Body of pancreas (tissue), 4 donors: ENCODE data around the gene SLC9A9. TPM values are rescaled to one million over a fixed set of nuclear protein-coding genes. Genes with fewer than 3 reads are reported as not detected.

ENCODE experiments used
- ATAC-seq: fragments of 150-250 bp; one replicate; pipeline ENCODE4 v1.9.1; 2016
- DNase-seq, 4 donors: peaks; one replicate each; pipeline ENCODE4 v3.0.0-alpha.2; 2019
- H3K27ac ChIP-seq, 4 donors: fragments of 200-600 bp; sonication (generic); 1 replicate in 3 of 4; 2 replicates in 1 of 4; pipeline versions ENCODE4 v1.5.1 to v1.6.1; 2016 to 2019; ENCODE audit warnings: mild to moderate bottlenecking in 1 of 4, mixed read lengths in 1 of 4, moderate library complexity in 1 of 4
- H3K27me3 ChIP-seq, 2 donors: fragments of 200-600 bp; sonication (generic); one replicate each; pipeline ENCODE4 v1.6.0; 2016; ENCODE audit warnings: mild to moderate bottlenecking in 1 of 2
- H3K36me3 ChIP-seq, 2 donors: fragments of 200-600 bp; sonication (generic); replicated peaks in 1 of 2; 2 replicates each; pipeline ENCODE4 v1.5.1; 2016; ENCODE audit warnings: low read depth in 2 of 2; ENCODE audit not compliant: insufficient read depth in 1 of 2
- H3K4me1 ChIP-seq: fragments of 200-600 bp; sonication (generic); one replicate; pipeline ENCODE4 v1.6.0; 2016
- H3K4me3 ChIP-seq, 2 donors: fragments of 200-600 bp; sonication (generic); 1 replicate in 1 of 2; 2 replicates in 1 of 2; pipeline ENCODE4 v1.5.1; 2016 to 2019
- H3K9me3 ChIP-seq, 3 donors: fragments of 200-600 bp; sonication (generic); 1 replicate in 2 of 3; 2 replicates in 1 of 3; pipeline ENCODE4 v1.5.1; 2016
- POLR2A ChIP-seq, 3 donors: fragments of 450-650 bp; IDR thresholded peaks; one replicate each; pipeline ENCODE4 v1.6.1; 2016; ENCODE audit warnings: antibody characterized with exemption in 3 of 3, mild to moderate bottlenecking in 2 of 3
- WGBS, 2 donors: methylation state at CpG; one replicate each; pipeline ENCODE4 v1.1.5; 2017; 5-methylcytosine and 5-hydroxymethylcytosine counted together
- intact Hi-C: fragments of 100-400 bp; cut with DNase I; formaldehyde crosslinking; loops from one replicate; pipeline ENCODE4 v1.15.1; 2023
- total RNA-seq, 2 donors: library from RNA; depleted of rRNA; stranded (reverse); fragments of >200 nt; gene quantifications; one replicate each; pipeline ENCODE4 v1.1.0, GENCODE V29; 2016
- TF ChIP-seq, protein P1 (sequence below), 7 experiments: fragments of 450-650 bp in 4 of 7; fragments of 200-600 bp in 3 of 7; sonication (generic) in 3 of 7; IDR thresholded peaks; one replicate each; pipeline ENCODE4 v1.5.1; 2016 to 2019; ENCODE audit warnings: antibody characterized with exemption in 7 of 7

Gene SLC9A9
- total RNA-seq, 2 donors from 2014 or later = 1.6 to 2.3 TPM

DNA sequence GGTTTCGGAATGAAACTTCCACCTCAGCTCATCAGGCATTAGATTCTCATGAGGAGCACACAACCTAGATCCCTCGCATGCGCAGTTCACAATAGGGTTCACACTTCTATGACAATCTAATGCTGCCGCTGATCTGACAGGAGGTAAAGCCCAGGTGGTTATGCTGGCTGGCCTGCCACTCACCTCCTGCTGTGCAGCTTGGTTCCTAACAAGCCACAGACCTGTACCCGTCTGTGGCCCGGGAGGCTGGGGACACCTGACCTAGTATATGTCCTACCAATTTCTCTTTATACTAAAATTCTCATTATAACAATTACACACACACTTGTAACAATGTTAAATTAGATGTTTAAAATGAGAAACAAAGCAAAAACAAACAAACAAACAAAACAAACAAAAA, 172.2 kb downstream of the SLC9A9 start:
- Histone ChIP-seq H3K4me3 (no peak overlapping the region), H3K27me3 (no peaks in the 10 kb centered on the region), H3K4me1 (no peaks in the 10 kb centered on the region), H3K9me3 (no peaks in the 10 kb centered on the region), H3K36me3 (no peaks in the 10 kb centered on the region), H3K27ac (no peak overlapping the region)
- TF ChIP-seq POLR2A (IDR thresholded peaks at IDR 0.05) = no peak
- TF ChIP-seq, protein P1, sequence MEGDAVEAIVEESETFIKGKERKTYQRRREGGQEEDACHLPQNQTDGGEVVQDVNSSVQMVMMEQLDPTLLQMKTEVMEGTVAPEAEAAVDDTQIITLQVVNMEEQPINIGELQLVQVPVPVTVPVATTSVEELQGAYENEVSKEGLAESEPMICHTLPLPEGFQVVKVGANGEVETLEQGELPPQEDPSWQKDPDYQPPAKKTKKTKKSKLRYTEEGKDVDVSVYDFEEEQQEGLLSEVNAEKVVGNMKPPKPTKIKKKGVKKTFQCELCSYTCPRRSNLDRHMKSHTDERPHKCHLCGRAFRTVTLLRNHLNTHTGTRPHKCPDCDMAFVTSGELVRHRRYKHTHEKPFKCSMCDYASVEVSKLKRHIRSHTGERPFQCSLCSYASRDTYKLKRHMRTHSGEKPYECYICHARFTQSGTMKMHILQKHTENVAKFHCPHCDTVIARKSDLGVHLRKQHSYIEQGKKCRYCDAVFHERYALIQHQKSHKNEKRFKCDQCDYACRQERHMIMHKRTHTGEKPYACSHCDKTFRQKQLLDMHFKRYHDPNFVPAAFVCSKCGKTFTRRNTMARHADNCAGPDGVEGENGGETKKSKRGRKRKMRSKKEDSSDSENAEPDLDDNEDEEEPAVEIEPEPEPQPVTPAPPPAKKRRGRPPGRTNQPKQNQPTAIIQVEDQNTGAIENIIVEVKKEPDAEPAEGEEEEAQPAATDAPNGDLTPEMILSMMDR (IDR thresholded peaks at IDR 0.05) = no peak
- intact Hi-C loops = no loop called here
- ATAC-seq (no peak), DNase-seq (no peak)
- 76 to 84% methylated on average over 6 of the region's 6 CpGs for WGBS, 2 donors

DNA sequence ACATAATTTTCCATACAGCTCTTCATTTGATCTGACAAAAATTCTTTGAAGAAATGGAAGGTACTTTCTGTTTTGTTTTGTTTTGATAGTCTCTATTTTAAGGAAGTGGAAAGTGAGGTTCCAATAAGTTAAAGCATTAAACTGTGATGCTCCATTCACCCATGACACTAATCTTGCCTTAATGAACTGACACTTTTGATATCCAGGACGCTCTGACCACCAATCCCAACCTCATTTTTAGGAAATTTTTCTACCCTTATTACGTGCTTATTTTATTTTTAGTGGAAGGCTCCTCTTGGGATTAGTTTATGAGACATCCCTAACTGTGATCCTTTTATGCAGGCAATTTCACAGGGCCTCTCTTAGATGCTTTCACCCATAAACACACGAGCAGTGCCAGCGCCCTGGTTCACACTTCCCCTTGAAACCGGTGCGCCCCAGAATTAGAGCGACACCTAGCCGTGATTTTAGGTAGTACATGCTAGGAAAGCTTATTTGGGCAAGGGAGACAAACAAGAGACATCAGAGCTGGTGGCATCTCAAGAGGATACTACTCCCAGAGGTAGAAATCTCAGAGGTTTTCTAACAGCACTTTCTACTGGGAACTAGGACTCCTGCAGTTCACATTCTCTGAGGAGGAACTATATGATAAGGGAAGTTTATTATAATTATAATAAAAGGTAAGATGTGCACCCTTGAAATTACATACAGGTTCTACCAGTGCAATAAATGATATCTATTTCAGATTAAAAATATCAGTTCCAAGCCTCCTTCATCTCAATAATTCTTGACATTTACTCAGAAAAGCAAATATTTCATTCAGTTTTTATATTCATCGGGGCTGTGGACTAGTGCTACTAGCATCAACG, 173.9 kb downstream of the SLC9A9 start:
- Histone ChIP-seq H3K4me1 (no peaks in the 10 kb centered on the region), H3K36me3 (no peaks in the 10 kb centered on the region), H3K4me3 (no peak overlapping the region), H3K27me3 (no peaks in the 10 kb centered on the region), H3K27ac (no peak overlapping the region), H3K9me3 (no peaks in the 10 kb centered on the region)
- TF ChIP-seq, protein P1 (IDR thresholded peaks at IDR 0.05) = peak; percentile 72 to 90 (median 76)
- no peak for TF ChIP-seq POLR2A (IDR thresholded peaks at IDR 0.05)
- 27 to 29% methylated on average over 10 of the region's 10 CpGs for WGBS, 2 donors
- DNase-seq = peak; percentile 58 to 67 (median 62)
- intact Hi-C loops = no loop called here
- ATAC-seq = peak; percentile 78

DNA sequence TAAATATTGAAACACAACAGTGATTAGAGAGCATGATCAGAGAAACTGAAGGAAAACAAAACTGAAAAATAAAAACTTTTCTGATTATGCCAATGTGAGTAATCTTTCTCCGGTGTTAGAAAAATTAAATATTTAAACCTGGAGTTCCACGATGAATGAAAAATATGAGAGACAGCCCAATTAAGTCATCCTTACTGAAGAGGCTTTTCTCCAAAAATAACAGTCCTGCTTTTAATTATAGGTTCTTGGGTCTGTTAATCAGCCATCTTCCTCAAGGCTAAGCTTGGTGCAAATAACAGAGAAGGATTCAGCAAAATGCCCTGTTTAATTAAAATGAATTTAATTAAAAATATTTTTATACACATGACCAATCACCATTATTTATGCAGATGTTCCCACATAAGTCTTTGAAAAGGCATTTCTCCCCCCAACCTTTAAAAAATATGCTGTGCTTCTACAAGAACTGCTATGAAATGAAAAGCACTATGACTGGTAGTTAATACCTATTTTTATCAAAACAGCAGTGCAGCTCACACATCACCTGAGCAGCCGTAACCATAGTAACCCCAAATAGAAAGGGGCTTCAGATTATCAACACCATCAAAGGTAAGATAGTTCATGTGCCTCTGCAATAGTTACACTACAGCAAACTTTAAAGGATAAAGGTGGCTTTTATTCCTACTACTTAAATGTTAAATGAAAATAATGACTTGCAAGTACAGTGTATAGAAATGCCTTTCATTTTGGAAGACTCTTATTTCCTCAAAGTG, 175.7 kb downstream of the SLC9A9 start:
- H3K27me3 ChIP-seq = no peaks in the 10 kb centered on the region
- WGBS, 2 donors = 69 to 71% methylated on average over 3 of the region's 3 CpGs

DNA sequence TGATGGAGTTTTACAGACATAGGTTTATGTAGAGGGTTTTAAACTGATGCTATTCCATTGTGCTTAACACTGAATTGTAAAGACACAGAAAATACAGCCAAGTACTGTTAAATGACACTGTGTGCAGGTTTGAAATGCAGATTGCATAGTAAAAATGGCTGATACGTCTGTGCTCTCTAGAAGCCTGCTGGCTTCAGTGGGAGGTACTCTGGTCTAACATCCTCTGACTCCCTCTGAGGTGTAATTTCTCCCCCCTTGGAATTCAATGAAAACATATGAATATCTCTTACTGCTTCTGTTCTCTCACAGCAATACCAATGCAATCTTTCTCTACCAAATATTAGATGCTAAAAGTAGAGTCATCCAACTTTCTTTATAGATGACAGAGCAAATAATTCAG, 176.6 kb downstream of the SLC9A9 start:
- Histone ChIP-seq H3K27me3 (no peaks in the 10 kb centered on the region), H3K9me3 (no peaks in the 10 kb centered on the region), H3K4me3 (no peak overlapping the region), H3K4me1 (no peaks in the 10 kb centered on the region), H3K36me3 (no peaks in the 10 kb centered on the region), H3K27ac (no peak overlapping the region)
- intact Hi-C loops = no loop called here
- no peak for TF ChIP-seq POLR2A (IDR thresholded peaks at IDR 0.05)
- TF ChIP-seq, protein P1 (IDR thresholded peaks at IDR 0.05) = no peak
- ATAC-seq = no peak
- no peak for DNase-seq
- WGBS, 2 donors = 27% methylated on average over 1 of the region's 1 CpG

More for the DNA sequence above, 175.7 kb downstream of the SLC9A9 start:
- no peak for ATAC-seq
- H3K4me1 ChIP-seq = no peaks in the 10 kb centered on the region
- no peak overlapping the region for H3K27ac ChIP-seq
- H3K36me3 ChIP-seq = no peaks in the 10 kb centered on the region
- no peaks in the 10 kb centered on the region for H3K9me3 ChIP-seq
- TF ChIP-seq, protein P1 (IDR thresholded peaks at IDR 0.05) = no peak
- TF ChIP-seq POLR2A (IDR thresholded peaks at IDR 0.05) = no peak
- H3K4me3 ChIP-seq = no peak overlapping the region
- DNase-seq = no peak
- intact Hi-C loops = no loop called here
